Ovary (tissue), 3 donors: ENCODE data around the gene ATXN1.

Experiments used
- EP300 ChIP-seq: sonication (generic); formaldehyde crosslinking; IDR thresholded peaks from one replicate; pipeline ENCODE4 v1.6.1; 2017; ENCODE audit warnings: antibody characterized with exemption
- POLR2A ChIP-seq: fragments of 450-650 bp; IDR thresholded peaks from one replicate; pipeline ENCODE4 v1.6.1; 2017; ENCODE audit warnings: antibody characterized with exemption, mild to moderate bottlenecking, moderate library complexity
- TF ChIP-seq, protein P1 (sequence below), 3 donors: fragments of 450-650 bp in 2 of 3; fragments of 200-600 bp in 1 of 3; IDR thresholded peaks; one replicate each; pipeline versions ENCODE4 v1.5.1 to v1.8.0; 2016 to 2022; ENCODE audit warnings: antibody characterized with exemption in 3 of 3, mild to moderate bottlenecking in 1 of 3
- donor health status: DM: no; HTN: no; CAD: no.

- TF ChIP-seq, protein P1, sequence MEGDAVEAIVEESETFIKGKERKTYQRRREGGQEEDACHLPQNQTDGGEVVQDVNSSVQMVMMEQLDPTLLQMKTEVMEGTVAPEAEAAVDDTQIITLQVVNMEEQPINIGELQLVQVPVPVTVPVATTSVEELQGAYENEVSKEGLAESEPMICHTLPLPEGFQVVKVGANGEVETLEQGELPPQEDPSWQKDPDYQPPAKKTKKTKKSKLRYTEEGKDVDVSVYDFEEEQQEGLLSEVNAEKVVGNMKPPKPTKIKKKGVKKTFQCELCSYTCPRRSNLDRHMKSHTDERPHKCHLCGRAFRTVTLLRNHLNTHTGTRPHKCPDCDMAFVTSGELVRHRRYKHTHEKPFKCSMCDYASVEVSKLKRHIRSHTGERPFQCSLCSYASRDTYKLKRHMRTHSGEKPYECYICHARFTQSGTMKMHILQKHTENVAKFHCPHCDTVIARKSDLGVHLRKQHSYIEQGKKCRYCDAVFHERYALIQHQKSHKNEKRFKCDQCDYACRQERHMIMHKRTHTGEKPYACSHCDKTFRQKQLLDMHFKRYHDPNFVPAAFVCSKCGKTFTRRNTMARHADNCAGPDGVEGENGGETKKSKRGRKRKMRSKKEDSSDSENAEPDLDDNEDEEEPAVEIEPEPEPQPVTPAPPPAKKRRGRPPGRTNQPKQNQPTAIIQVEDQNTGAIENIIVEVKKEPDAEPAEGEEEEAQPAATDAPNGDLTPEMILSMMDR (IDR thresholded peaks at IDR 0.05): no peak
- TF ChIP-seq POLR2A (no peak), EP300 (no peak)
Measured at GRCh38 chr6:16282370-16282769, 478.9 kb downstream of the ATXN1 start.
